Activated naive CD8-positive, alpha-beta T cell treated with anti-CD3 and anti-CD28 coated beads, Interleukin-2, amount 50 U/mL, for 24 hours (primary cell): ENCODE data around the gene COL4A1.

Experiments used
- ATAC-seq: fragments of 150-1000 bp; cut with Tn5 transposase; one replicate; pipeline ENCODE4 v1.10.0; 2021
- DNase-seq: peaks from one replicate; pipeline ENCODE4 v3.0.0; 2021
- H3K27ac Mint-ChIP-seq: one replicate; pipeline ENCODE4 v1.8.0; 2021; ENCODE audit warnings: mild to moderate bottlenecking, mixed read lengths
- H3K27me3 Mint-ChIP-seq: one replicate; pipeline ENCODE4 v1.8.0; 2021; ENCODE audit warnings: mixed read lengths
- H3K36me3 Mint-ChIP-seq: one replicate; pipeline ENCODE4 v1.8.0; 2021; ENCODE audit warnings: low read depth, mixed read lengths
- H3K4me1 Mint-ChIP-seq: one replicate; pipeline ENCODE4 v1.8.0; 2021; ENCODE audit warnings: mixed read lengths
- H3K4me3 Mint-ChIP-seq: one replicate; pipeline ENCODE4 v1.8.0; 2021; ENCODE audit warnings: mild to moderate bottlenecking, moderate library complexity, mixed read lengths
- H3K9me3 Mint-ChIP-seq: one replicate; pipeline ENCODE4 v1.8.0; 2021; ENCODE audit warnings: mixed read lengths

COL4A1 gene

GRCh38 chr13:110346661-110347067 lies 39.7 kb upstream of the COL4A1 start:
- DNase-seq: no peak
- Mint-ChIP-seq H3K4me3 (no peak overlapping the region), H3K27me3 (peaks cover 11% of the 10 kb centered on the region), H3K27ac (no peak overlapping the region), H3K4me1 (peaks cover under 1% of the 10 kb centered on the region), H3K9me3 (no peaks in the 10 kb centered on the region), H3K36me3 (no peaks in the 10 kb centered on the region)
- ATAC-seq: no peak

GRCh38 chr13:110345701-110346100 lies 38.7 kb upstream of the COL4A1 start:
- Mint-ChIP-seq H3K9me3 (no peaks in the 10 kb centered on the region), H3K27ac (no peak overlapping the region), H3K4me3 (no peak overlapping the region), H3K36me3 (no peaks in the 10 kb centered on the region), H3K4me1 (peaks cover 11% of the 10 kb centered on the region), H3K27me3 (peaks cover 17% of the 10 kb centered on the region)
- no peak for DNase-seq
- no peak for ATAC-seq

- peaks cover 18% of the 10 kb centered on the region for H3K27me3 Mint-ChIP-seq
- H3K27ac Mint-ChIP-seq: no peak overlapping the region
- H3K4me1 Mint-ChIP-seq: peaks cover 15% of the 10 kb centered on the region
- ATAC-seq (no peak), DNase-seq (no peak)
- no peak overlapping the region for H3K4me3 Mint-ChIP-seq
- H3K9me3 Mint-ChIP-seq: no peaks in the 10 kb centered on the region
- no peaks in the 10 kb centered on the region for H3K36me3 Mint-ChIP-seq
These were observed 38.3 kb upstream of the COL4A1 start for GRCh38 chr13:110345266-110345665.

DNA sequence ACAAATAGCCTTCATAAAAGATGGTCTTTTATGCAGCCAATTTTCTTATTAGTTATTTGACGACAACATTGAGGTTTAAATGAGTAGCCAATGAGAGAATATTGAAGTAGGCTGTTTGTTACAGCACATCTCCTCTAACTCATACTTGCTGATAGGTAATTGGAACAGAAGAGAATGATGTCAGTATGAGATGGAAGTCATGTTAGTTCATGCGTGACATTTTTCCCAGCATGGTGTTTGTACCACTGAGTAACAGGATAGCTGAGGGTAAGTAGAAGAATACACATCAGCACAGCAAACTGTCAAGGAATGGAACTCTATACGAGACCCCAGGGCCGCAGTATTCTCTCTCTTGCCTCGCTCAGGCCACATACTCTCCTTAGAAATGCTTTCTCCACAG lies 37.4 kb upstream of the COL4A1 start:
- Mint-ChIP-seq H3K4me3 (no peak overlapping the region), H3K27ac (no peak overlapping the region)

GRCh38 chr13:110343241-110343865 lies 36.4 kb upstream of the COL4A1 start:
- no peak overlapping the region for H3K27ac Mint-ChIP-seq
- ATAC-seq: no peak
- no peak overlapping the region for H3K4me3 Mint-ChIP-seq
- DNase-seq: no peak
- no peaks in the 10 kb centered on the region for H3K36me3 Mint-ChIP-seq
- H3K9me3 Mint-ChIP-seq: no peaks in the 10 kb centered on the region
- H3K4me1 Mint-ChIP-seq: peaks cover 27% of the 10 kb centered on the region
- H3K27me3 Mint-ChIP-seq: peaks cover 26% of the 10 kb centered on the region

More for the DNA sequence above, 37.4 kb upstream of the COL4A1 start:
- Mint-ChIP-seq H3K9me3 (no peaks in the 10 kb centered on the region), H3K36me3 (no peaks in the 10 kb centered on the region), H3K4me1 (peaks cover 23% of the 10 kb centered on the region), H3K27me3 (peaks cover 21% of the 10 kb centered on the region)
- no peak for ATAC-seq
- DNase-seq: no peak

DNA sequence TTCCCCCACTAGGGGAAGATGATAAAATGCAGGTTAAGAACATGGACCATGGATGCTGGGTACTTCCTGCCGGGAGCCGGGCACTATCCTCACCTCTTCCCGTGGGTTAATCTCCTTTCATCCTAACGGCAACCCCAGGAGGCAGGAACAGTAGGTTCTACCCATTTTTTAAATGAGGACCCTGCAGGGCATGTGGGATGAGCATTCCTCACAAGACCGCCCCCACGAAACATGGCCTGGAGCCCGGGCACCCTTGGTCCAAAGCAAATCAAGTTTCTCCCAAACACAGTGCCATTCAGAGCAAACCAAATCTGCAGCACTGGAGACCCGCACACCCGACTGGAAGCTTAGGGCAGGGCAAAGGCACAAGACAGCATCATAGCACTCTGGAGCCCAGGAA lies 35.5 kb upstream of the COL4A1 start:
- H3K27ac Mint-ChIP-seq: no peak overlapping the region
- peaks cover 30% of the 10 kb centered on the region for H3K4me1 Mint-ChIP-seq
- peaks cover 29% of the 10 kb centered on the region for H3K27me3 Mint-ChIP-seq
- no peak overlapping the region for H3K4me3 Mint-ChIP-seq
- no peaks in the 10 kb centered on the region for H3K9me3 Mint-ChIP-seq
- H3K36me3 Mint-ChIP-seq: no peaks in the 10 kb centered on the region
- no peak for DNase-seq
- no peak for ATAC-seq

DNA sequence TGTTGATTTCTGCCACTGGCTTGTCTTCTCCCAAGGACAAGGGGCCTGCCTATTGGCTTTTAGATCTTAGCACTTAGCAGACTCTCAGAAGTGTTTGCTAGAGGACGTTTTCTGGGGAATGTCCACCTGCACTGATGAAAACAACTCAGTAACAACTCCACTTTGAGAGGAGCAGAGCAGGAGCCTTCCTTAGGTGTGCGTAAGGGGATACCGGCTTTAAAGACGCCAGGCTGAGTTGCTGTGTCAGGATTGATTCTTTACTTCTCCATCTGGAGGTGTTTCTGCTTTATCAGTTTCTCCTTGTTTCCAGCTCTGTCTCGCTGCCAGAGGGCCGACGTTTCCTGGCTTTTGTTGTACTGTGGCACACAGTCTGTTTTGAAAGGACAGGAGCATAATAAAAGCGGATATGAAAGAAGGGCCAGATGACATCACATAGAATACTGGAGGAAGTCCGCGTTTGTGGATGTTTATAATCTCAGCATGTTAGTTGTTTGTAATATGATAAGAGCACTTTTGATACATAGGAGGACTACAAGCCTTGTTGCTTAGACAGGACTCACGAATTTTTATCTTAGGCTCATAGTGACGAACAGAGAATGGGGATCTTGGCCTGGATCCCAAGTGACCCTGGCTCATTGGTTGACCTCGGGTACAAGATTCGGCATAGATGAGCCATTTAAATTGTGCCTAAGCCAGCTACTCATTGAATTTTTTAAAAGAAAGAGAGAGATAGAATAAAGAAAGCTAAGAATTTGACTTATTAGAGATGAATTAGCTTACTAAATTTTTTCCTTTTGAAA lies 34.7 kb upstream of the COL4A1 start:
- no peak for DNase-seq
- no peak for ATAC-seq
- peaks cover 32% of the 10 kb centered on the region for H3K27me3 Mint-ChIP-seq
- H3K27ac Mint-ChIP-seq: no peak overlapping the region
- no peaks in the 10 kb centered on the region for H3K9me3 Mint-ChIP-seq
- H3K36me3 Mint-ChIP-seq: no peaks in the 10 kb centered on the region
- peaks cover 30% of the 10 kb centered on the region for H3K4me1 Mint-ChIP-seq
- H3K4me3 Mint-ChIP-seq: no peak overlapping the region

GRCh38 chr13:110340812-110341444 lies 34.0 kb upstream of the COL4A1 start:
- ATAC-seq (peak; percentile 85), DNase-seq (peak; percentile 64)
- H3K27me3 Mint-ChIP-seq: peaks cover 32% of the 10 kb centered on the region
- peak overlapping the region; percentile 10 for H3K27ac Mint-ChIP-seq
- H3K9me3 Mint-ChIP-seq: no peaks in the 10 kb centered on the region
- H3K4me3 Mint-ChIP-seq: peak overlapping the region; percentile 47
- H3K4me1 Mint-ChIP-seq: peaks cover 30% of the 10 kb centered on the region
- H3K36me3 Mint-ChIP-seq: no peaks in the 10 kb centered on the region

GRCh38 chr13:110339975-110340550 lies 33.1 kb upstream of the COL4A1 start:
- Mint-ChIP-seq H3K4me1 (peaks cover 30% of the 10 kb centered on the region), H3K9me3 (no peaks in the 10 kb centered on the region), H3K27me3 (peaks cover 32% of the 10 kb centered on the region), H3K4me3 (no peak overlapping the region), H3K36me3 (no peaks in the 10 kb centered on the region), H3K27ac (no peak overlapping the region)
- no peak for DNase-seq
- no peak for ATAC-seq

GRCh38 chr13:110339263-110339662 lies 32.3 kb upstream of the COL4A1 start:
- ATAC-seq (no peak), DNase-seq (no peak)
- Mint-ChIP-seq H3K4me1 (peaks cover 30% of the 10 kb centered on the region), H3K27ac (no peak overlapping the region), H3K9me3 (no peaks in the 10 kb centered on the region), H3K27me3 (peaks cover 29% of the 10 kb centered on the region), H3K36me3 (no peaks in the 10 kb centered on the region), H3K4me3 (no peak overlapping the region)

GRCh38 chr13:110338441-110339101 lies 31.6 kb upstream of the COL4A1 start:
- H3K4me1 Mint-ChIP-seq: peaks cover 30% of the 10 kb centered on the region
- no peaks in the 10 kb centered on the region for H3K9me3 Mint-ChIP-seq
- peaks cover 29% of the 10 kb centered on the region for H3K27me3 Mint-ChIP-seq
- no peak overlapping the region for H3K27ac Mint-ChIP-seq
- no peak for ATAC-seq
- no peaks in the 10 kb centered on the region for H3K36me3 Mint-ChIP-seq
- no peak overlapping the region for H3K4me3 Mint-ChIP-seq
- no peak for DNase-seq

DNA sequence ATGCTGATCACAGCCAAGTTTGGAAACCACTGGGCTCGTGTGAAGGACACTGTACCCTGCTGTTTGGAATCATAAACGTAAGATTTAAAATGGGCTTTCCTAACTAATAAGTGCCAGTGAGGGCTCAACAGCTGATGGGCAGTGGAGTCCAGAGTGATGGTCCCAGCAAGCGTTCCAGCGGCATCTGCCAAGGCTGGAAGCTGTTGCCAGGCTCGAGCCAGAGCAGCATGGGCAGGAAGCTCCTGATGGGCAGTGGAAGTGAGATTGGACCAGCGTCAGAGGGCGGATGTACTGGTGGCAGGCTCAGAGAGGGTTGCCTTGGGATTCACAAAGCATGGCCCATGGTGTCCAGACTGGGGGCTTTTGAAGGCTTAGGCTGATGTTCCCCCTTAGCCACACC lies 30.3 kb upstream of the COL4A1 start:
- H3K4me3 Mint-ChIP-seq: no peak overlapping the region
- no peaks in the 10 kb centered on the region for H3K9me3 Mint-ChIP-seq
- H3K27me3 Mint-ChIP-seq: peaks cover 32% of the 10 kb centered on the region
- DNase-seq (no peak), ATAC-seq (no peak)
- no peak overlapping the region for H3K27ac Mint-ChIP-seq
- no peaks in the 10 kb centered on the region for H3K36me3 Mint-ChIP-seq
- peaks cover 30% of the 10 kb centered on the region for H3K4me1 Mint-ChIP-seq

DNA sequence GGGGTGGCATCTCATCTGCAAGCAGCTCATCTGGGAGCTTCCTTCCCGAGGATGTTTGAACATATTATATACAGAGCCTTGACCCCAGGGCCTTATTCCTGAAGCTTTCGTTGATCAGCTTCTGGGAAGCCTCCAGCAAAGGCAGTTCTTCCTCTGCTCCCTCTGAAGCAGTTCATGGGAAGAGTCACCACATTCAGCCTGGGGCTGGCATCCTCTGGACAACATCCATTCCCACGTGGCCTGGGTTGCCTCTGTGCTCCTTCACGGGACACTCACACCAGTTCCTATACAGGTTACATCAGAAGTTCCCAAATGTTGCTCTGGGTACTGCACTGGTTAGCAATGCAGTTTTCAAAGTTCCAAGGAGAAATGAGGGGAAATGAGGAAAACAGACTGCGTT lies 29.7 kb upstream of the COL4A1 start:
- no peak for DNase-seq
- no peak overlapping the region for H3K27ac Mint-ChIP-seq
- ATAC-seq: no peak
- peaks cover 32% of the 10 kb centered on the region for H3K27me3 Mint-ChIP-seq
- H3K36me3 Mint-ChIP-seq: no peaks in the 10 kb centered on the region
- H3K4me1 Mint-ChIP-seq: peaks cover 29% of the 10 kb centered on the region
- no peak overlapping the region for H3K4me3 Mint-ChIP-seq
- no peaks in the 10 kb centered on the region for H3K9me3 Mint-ChIP-seq

- Mint-ChIP-seq H3K9me3 (no peaks in the 10 kb centered on the region), H3K4me1 (peaks cover 23% of the 10 kb centered on the region), H3K27ac (no peak overlapping the region), H3K4me3 (no peak overlapping the region), H3K36me3 (no peaks in the 10 kb centered on the region), H3K27me3 (peaks cover 28% of the 10 kb centered on the region)
- no peak for DNase-seq
- ATAC-seq: no peak
These were observed 29.2 kb upstream of the COL4A1 start for GRCh38 chr13:110336108-110336507.
